HEK293T (cell line): Measurements from ENCODE around the gene CUX1.

Source experiments
- CTCF ChIA-PET: fragments of 350-600 bp; formaldehyde crosslinking; extraction: SDS; loops from one replicate; lab custom pipeline; 2021; ENCODE audit warnings: antibody characterized with exemption, inconsistent platforms; lab: Yijun Ruan, JAX
- POLR2A ChIA-PET: fragments of 350-600 bp; formaldehyde crosslinking; extraction: SDS; loops from one replicate; lab custom pipeline; 2020; ENCODE audit warnings: antibody characterized with exemption, inconsistent platforms; lab: Yijun Ruan, JAX
- DNase-seq: peaks from one replicate; pipeline ENCODE4 v3.0.0; 2012; ENCODE audit warnings: mixed read lengths; ENCODE audit errors: extremely low spot score
- ARNT ChIP-seq: fragments of 450-650 bp; IDR thresholded peaks from 2 replicates; pipeline ENCODE4 v1.6.1; 2017; ENCODE audit warnings: mild to moderate bottlenecking
- BHLHE40 ChIP-seq: fragments of 450-650 bp; IDR thresholded peaks from 2 replicates; pipeline ENCODE4 v1.6.1; 2016; ENCODE audit warnings: mild to moderate bottlenecking, moderate library complexity, borderline replicate concordance
- CTBP1 ChIP-seq: fragments of 450-650 bp; IDR thresholded peaks from 2 replicates; pipeline ENCODE4 v1.6.1; 2016; ENCODE audit warnings: borderline replicate concordance
- ELF4 ChIP-seq: fragments of 450-650 bp; IDR thresholded peaks from 2 replicates; pipeline ENCODE4 v1.6.1; 2017; ENCODE audit warnings: antibody characterized with exemption
- FOXA1 ChIP-seq: fragments of 450-650 bp; IDR thresholded peaks from 2 replicates; pipeline ENCODE4 v1.6.1; 2016; ENCODE audit warnings: mild to moderate bottlenecking
- FOXK2 ChIP-seq: fragments of 450-650 bp; IDR thresholded peaks from 2 replicates; pipeline ENCODE4 v1.6.1; 2016; ENCODE audit warnings: mild to moderate bottlenecking
- FOXM1 ChIP-seq: fragments of 450-650 bp; IDR thresholded peaks from 2 replicates; pipeline ENCODE4 v1.6.1; 2017; ENCODE audit warnings: mild to moderate bottlenecking, borderline replicate concordance
- HDGF ChIP-seq: fragments of 450-650 bp; IDR thresholded peaks from 2 replicates; pipeline ENCODE4 v1.6.1; 2017; ENCODE audit warnings: antibody characterized with exemption, borderline replicate concordance
- L3MBTL2 ChIP-seq: fragments of 450-650 bp; conservative IDR thresholded peaks from 2 replicates; pipeline ENCODE4 v1.6.1; 2016; ENCODE audit warnings: mild to moderate bottlenecking
- LEF1 ChIP-seq: fragments of 450-650 bp; IDR thresholded peaks from 2 replicates; pipeline ENCODE4 v1.6.1; 2017; ENCODE audit warnings: mild to moderate bottlenecking, borderline replicate concordance
- NFRKB ChIP-seq: fragments of 450-650 bp; IDR thresholded peaks from 2 replicates; pipeline ENCODE4 v1.6.1; 2016; ENCODE audit warnings: mild to moderate bottlenecking, moderate library complexity
- SP1 ChIP-seq: fragments of 450-650 bp; IDR thresholded peaks from 2 replicates; pipeline ENCODE4 v1.6.1; 2017
- SUZ12 ChIP-seq: fragments of 450-650 bp; IDR thresholded peaks from 2 replicates; pipeline ENCODE4 v1.6.1; 2016; ENCODE audit warnings: mild to moderate bottlenecking
- TARDBP ChIP-seq: fragments of 450-650 bp; IDR thresholded peaks from 2 replicates; pipeline ENCODE4 v1.6.1; 2016
- ZNF384 ChIP-seq: fragments of 450-650 bp; IDR thresholded peaks from 2 replicates; pipeline ENCODE4 v1.6.1; 2016
- TF ChIP-seq, protein P1 (sequence below): fragments of 450-650 bp; IDR thresholded peaks from 2 replicates; pipeline ENCODE4 v1.6.1; 2016

CUX1 gene

DNA sequence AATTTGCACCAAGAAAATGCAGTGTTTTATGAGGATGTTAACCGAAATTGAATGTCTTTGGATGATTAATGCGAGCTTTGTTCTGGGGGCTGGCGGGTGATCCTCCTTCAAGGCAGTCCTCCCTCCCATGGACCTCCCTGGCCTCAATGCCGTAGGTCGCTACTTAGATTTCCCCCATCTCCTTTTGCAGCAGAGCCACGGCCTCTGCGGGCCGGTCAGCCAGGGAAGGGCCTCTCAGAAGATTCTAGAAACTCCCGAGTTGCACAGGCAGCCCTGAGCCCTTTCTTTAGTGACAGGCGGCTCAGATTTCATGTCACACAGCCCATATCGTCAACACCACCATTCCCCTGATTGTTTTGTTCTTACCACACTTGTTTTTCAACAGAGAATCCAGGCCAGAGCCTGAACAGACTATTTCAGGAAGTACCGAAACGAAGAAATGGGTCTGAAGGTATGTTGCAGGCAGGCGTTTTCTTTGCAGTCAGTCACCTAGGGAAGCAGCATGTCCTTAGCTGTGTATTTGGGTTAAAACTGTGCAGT is 381.1 kb downstream of the CUX1 start:
- no peak for DNase-seq
- TF ChIP-seq SUZ12: no peak
- no peak for TF ChIP-seq BHLHE40
- no peak for TF ChIP-seq SP1
- no peak for TF ChIP-seq FOXK2
- no peak for TF ChIP-seq NFRKB
- TF ChIP-seq, protein P1, sequence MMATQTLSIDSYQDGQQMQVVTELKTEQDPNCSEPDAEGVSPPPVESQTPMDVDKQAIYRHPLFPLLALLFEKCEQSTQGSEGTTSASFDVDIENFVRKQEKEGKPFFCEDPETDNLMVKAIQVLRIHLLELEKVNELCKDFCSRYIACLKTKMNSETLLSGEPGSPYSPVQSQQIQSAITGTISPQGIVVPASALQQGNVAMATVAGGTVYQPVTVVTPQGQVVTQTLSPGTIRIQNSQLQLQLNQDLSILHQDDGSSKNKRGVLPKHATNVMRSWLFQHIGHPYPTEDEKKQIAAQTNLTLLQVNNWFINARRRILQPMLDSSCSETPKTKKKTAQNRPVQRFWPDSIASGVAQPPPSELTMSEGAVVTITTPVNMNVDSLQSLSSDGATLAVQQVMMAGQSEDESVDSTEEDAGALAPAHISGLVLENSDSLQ: no peak
- TF ChIP-seq ARNT: no peak
- TF ChIP-seq L3MBTL2: no peak
- no peak for TF ChIP-seq FOXA1
- TF ChIP-seq ZNF384: no peak
- TF ChIP-seq ELF4: no peak
- TF ChIP-seq LEF1: no peak
- no peak for TF ChIP-seq CTBP1
- TF ChIP-seq HDGF: no peak
- TF ChIP-seq FOXM1: no peak
- no peak for TF ChIP-seq TARDBP
- CTCF ChIA-PET: no interaction called here
- POLR2A ChIA-PET: no interaction called here

DNA sequence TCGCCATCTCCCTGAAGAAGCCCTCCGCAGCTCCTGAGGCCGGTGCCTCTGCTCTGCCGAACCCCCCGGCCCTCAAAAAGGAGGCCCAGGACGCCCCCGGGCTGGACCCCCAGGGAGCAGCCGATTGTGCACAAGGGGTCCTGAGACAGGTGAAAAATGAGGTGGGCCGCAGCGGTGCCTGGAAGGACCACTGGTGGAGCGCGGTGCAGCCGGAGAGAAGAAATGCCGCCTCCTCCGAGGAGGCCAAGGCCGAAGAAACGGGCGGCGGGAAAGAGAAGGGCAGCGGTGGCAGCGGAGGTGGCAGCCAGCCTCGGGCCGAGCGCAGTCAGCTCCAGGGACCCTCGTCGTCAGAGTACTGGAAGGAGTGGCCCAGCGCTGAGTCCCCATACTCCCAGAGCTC is 384.1 kb downstream of the CUX1 start:
- TF ChIP-seq SUZ12: no peak
- no peak for TF ChIP-seq SP1
- TF ChIP-seq, protein P1: no peak
- no peak for TF ChIP-seq FOXA1
- TF ChIP-seq LEF1: no peak
- no peak for TF ChIP-seq NFRKB
- TF ChIP-seq TARDBP: no peak
- TF ChIP-seq BHLHE40: no peak
- TF ChIP-seq ELF4: no peak
- no peak for TF ChIP-seq CTBP1
- TF ChIP-seq FOXM1: no peak
- no peak for TF ChIP-seq ARNT
- TF ChIP-seq FOXK2: no peak
- ChIA-PET CTCF (no interaction called here), POLR2A (no interaction called here)
- no peak for DNase-seq

DNA sequence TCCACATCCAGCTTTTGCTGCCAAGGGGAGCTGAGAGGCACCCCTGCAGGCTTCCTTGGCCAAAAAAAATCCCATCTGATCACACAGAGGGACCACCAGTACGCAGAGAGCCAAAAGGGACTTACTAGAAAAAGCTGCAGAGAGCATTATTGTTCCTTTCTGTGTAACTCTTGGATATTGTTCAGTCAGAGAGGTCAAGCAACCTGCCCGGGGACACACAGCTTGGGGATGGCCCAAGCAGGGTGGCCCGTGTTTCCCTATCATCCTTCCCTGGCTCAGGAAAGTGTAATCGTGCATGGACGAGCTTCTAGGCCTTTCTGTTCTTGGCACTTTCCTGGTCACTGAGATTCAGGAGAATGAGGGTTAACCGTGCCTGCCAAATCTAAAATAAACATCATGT is 385.1 kb downstream of the CUX1 start:
- TF ChIP-seq, protein P1: no peak
- CTCF ChIA-PET: no interaction called here
- POLR2A ChIA-PET: no interaction called here
- no peak for DNase-seq

DNA sequence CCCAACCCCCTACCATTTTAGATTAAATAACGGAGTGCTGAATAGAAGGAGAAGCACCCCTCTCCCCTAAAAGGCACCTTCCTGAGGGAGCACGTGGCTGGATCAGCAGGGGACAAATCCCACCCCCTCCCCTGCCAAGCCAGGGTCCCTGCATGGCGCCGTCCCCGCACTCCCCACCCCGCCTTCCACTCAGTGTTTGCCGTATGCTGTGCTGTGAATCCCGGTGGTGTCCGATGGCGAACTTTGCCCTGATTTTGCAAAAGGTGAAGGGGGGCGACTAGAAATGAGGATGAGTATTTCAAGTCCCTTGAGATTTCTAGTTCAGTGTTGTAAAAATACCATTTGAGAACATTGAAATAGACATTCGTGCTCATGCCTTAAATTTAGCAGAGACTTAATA is 385.8 kb downstream of the CUX1 start:
- DNase-seq: no peak
- ChIA-PET CTCF (no interaction called here), POLR2A (no interaction called here)
- TF ChIP-seq ELF4 (no peak), HDGF (no peak)

DNA sequence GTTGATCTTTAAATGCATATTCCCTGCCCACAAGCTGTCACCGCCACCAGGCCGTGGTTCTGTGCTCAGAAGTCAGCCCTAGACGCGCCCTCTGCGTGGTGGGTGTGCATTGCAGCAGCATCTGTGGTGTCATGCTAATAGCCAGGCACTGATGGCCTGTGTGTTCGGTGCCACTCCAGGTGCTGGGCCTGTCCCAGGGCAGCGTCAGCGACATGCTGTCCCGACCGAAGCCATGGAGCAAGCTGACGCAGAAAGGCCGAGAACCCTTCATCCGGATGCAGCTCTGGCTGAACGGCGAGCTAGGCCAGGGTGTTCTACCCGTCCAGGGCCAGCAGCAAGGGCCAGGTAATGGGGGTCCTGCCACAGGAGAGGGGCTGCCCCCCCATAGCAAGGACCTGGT is 386.8 kb downstream of the CUX1 start:
- ChIA-PET POLR2A (no interaction called here), CTCF (no interaction called here)
- DNase-seq: no peak
- TF ChIP-seq SP1 (no peak), NFRKB (no peak), TARDBP (no peak), ZNF384 (no peak), SUZ12 (no peak), FOXK2 (no peak)

DNA sequence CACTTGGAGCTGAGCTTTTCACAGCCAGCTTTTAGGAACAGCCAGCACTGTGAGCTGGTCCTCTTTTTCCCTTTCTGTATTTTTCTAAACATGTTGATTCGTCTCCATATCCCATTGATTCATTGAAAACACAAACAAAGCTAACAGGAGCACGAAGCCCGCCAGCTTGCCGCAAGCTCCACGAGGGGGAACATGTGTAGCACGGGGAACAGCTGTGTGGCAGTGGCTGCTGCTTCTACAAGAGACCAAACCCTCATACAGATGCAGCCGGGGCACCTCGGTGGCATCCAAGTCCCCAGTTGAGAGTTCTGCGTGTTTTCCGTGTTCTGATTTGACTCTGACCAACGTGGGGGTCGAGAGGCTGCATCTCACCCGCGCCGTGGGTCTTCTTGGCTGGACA is 388.5 kb downstream of the CUX1 start:
- ChIA-PET POLR2A (no interaction called here), CTCF (no interaction called here)
- DNase-seq: no peak
- TF ChIP-seq ZNF384: no peak
- TF ChIP-seq BHLHE40: no peak
- TF ChIP-seq CTBP1: no peak
- no peak for TF ChIP-seq ARNT
- TF ChIP-seq FOXM1: no peak
- TF ChIP-seq SP1: no peak
- TF ChIP-seq FOXK2: no peak
- TF ChIP-seq NFRKB: no peak
- TF ChIP-seq HDGF: no peak
- TF ChIP-seq ELF4: no peak
- no peak for TF ChIP-seq TARDBP
- no peak for TF ChIP-seq FOXA1

DNA sequence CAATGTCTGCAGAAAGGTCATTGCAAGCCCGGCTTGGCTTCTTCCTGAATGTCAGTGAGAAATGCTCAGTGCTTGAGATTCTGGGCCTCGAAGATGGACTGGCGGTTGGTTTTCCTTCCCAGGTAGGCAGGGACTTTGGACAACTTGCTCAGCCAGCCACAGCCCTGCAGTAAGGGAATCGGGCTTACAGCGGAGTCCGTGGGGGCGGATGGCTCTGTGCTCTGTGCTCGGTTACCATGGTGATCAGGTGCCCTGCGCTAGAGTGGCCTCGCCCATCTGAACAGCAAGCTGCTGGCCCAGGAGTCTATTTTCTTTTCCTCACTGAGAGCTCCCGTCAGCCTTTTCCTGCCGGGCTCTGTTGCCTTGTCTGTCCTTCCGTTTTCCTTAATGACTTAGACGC is 391.4 kb downstream of the CUX1 start:
- CTCF ChIA-PET: no interaction called here
- POLR2A ChIA-PET: no interaction called here
- no peak for TF ChIP-seq NFRKB
- TF ChIP-seq L3MBTL2: no peak
- TF ChIP-seq, protein P1: no peak
- no peak for TF ChIP-seq ZNF384
- TF ChIP-seq FOXA1: no peak
- no peak for TF ChIP-seq BHLHE40
- TF ChIP-seq ELF4: no peak
- no peak for TF ChIP-seq HDGF
- TF ChIP-seq FOXK2: no peak
- TF ChIP-seq TARDBP: no peak
- TF ChIP-seq SUZ12: no peak
- no peak for TF ChIP-seq SP1
- DNase-seq: no peak
